ENCODE measurements around the gene CNN2. TPM values are rescaled to one million over a fixed set of nuclear protein-coding genes. Genes with fewer than 3 reads are reported as not detected.

CNN2 gene
- total and polyA plus RNA-seq, 2 of the 13 experiments (the other 11 are each of a cell fraction or from before 2014, with no cell fraction given) = 63.6 to 70.0 TPM

- TF ChIP-seq PBX2 (CRISPR knock-in tag; IDR thresholded peaks at IDR 0.05) (no peak), HINFP (CRISPR knock-in tag; IDR thresholded peaks at IDR 0.05; ENCODE audit: low read depth) (peak; percentile 70; the same call in 1 of the 2 replicates), TCF12 (IDR thresholded peaks at IDR 0.05) (no peak), TCF12 (CRISPR knock-in tag; IDR thresholded peaks at IDR 0.05) (no peak), AHDC1 (CRISPR knock-in tag; IDR thresholded peaks at IDR 0.05; ENCODE audit: borderline replicate concordance) (no peak), WIZ (CRISPR knock-in tag; IDR thresholded peaks at IDR 0.05) (no peak), RNF2 (conservative IDR thresholded peaks at IDR 0.05; ENCODE audit: low read depth) (no peak), HOXA3 (CRISPR knock-in tag; IDR thresholded peaks at IDR 0.05) (peak; percentile 26; the same call in 1 of the 2 replicates), DZIP1 (CRISPR knock-in tag; IDR thresholded peaks at IDR 0.05) (no peak), FUBP1 (CRISPR knock-in tag; IDR thresholded peaks at IDR 0.05; ENCODE audit: borderline replicate concordance) (no peak), ZBTB25 (CRISPR knock-in tag; IDR thresholded peaks at IDR 0.05) (no peak), PLRG1 (conservative IDR thresholded peaks at IDR 0.05) (no peak), ZNF136 (CRISPR knock-in tag; IDR thresholded peaks at IDR 0.05; ENCODE audit: low read depth) (no peak)
Observed at GRCh38 chr19:1066251-1066747, 39.9 kb downstream of the CNN2 start (continued).

Measured in HepG2 (cell line).